IMR-90 (cell line): ENCODE measurements around the gene BST1. TPM values are rescaled to one million over a fixed set of nuclear protein-coding genes. Genes with fewer than 3 reads are reported as not detected.

Experiments
- ATAC-seq: fragments of 200-7000 bp; cut with Tn5 transposase; 2 replicates; pipeline ENCODE4 v1.9.1; 2020; ENCODE audit warnings: low read depth, mild to moderate bottlenecking, moderate library complexity
- BruUV-seq: library from RNA; stranded (reverse); fragments of 400-500 nt; replicated peaks from 2 replicates; lab custom pipeline; 2021; lab: Mats Ljungman, UMichigan
- CTCF ChIA-PET: fragments of 300-600 bp; formaldehyde crosslinking; extraction: SDS; loops from one replicate; lab custom pipeline; 2021; ENCODE audit warnings: antibody characterized with exemption; lab: Yijun Ruan, JAX
- POLR2A ChIA-PET: fragments of 300-600 bp; sonication (Branson Sonifier 250); formaldehyde crosslinking; loops from one replicate; lab custom pipeline; 2022; ENCODE audit warnings: antibody characterized with exemption; ENCODE audit not compliant: unreplicated experiment; lab: Charles Lee
- DNase-seq: peaks from one replicate; pipeline ENCODE4 v3.0.0; 2013
- H2AFZ ChIP-seq: replicated peaks from 2 replicates; pipeline ENCODE3; 2013; ENCODE audit warnings: low read length, mild to moderate bottlenecking; ENCODE audit not compliant: poor library complexity
- H2AK5ac ChIP-seq: 2 replicates; pipeline ENCODE4 v1.6.1; 2013; ENCODE audit warnings: low read depth, low read length, inconsistent platforms
- H2AK9ac ChIP-seq: replicated peaks from 2 replicates; pipeline ENCODE3; 2013; ENCODE audit warnings: mild to moderate bottlenecking, low read depth, low read length, moderate library complexity; ENCODE audit not compliant: poor library complexity
- H2BK120ac ChIP-seq: 2 replicates; pipeline ENCODE4 v1.6.1; 2013; ENCODE audit warnings: low read depth, low read length, inconsistent platforms
- H2BK15ac ChIP-seq: 3 replicates; pipeline ENCODE4 v1.6.1; 2013; ENCODE audit warnings: low read depth, low read length, inconsistent platforms
- H2BK20ac ChIP-seq: 2 replicates; pipeline ENCODE4 v1.6.1; 2013; ENCODE audit warnings: low read depth, mild to moderate bottlenecking, inconsistent platforms, low read length, moderate library complexity
- H2BK5ac ChIP-seq: 2 replicates; pipeline ENCODE4 v1.6.1; 2013; ENCODE audit warnings: mild to moderate bottlenecking, low read depth, low read length, inconsistent platforms; ENCODE audit not compliant: poor library complexity, severe bottlenecking
- H3K14ac ChIP-seq: replicated peaks from 2 replicates; pipeline ENCODE4 v1.6.1; 2013; ENCODE audit warnings: low read depth, low read length, inconsistent platforms
- H3K18ac ChIP-seq: 2 replicates; pipeline ENCODE4 v1.6.1; 2013; ENCODE audit warnings: low read depth, low read length, control low read depth
- H3K23ac ChIP-seq: 2 replicates; pipeline ENCODE4 v1.6.1; 2013; ENCODE audit warnings: low read depth, low read length, inconsistent platforms
- H3K27ac ChIP-seq: 2 replicates; pipeline ENCODE4 v1.5.1; 2013; ENCODE audit warnings: mild to moderate bottlenecking, control low read depth, low read length; ENCODE audit not compliant: insufficient read depth
- H3K27me3 ChIP-seq: 2 replicates; pipeline ENCODE4 v1.6.1; 2013; ENCODE audit warnings: low read length; ENCODE audit not compliant: control insufficient read depth, insufficient read depth
- H3K36me3 ChIP-seq: 2 replicates; pipeline ENCODE4 v1.6.1; 2013; ENCODE audit warnings: low read length, mixed read lengths; ENCODE audit not compliant: control insufficient read depth, insufficient read depth
- H3K4ac ChIP-seq: 2 replicates; pipeline ENCODE4 v1.6.1; 2013; ENCODE audit warnings: low read depth, low read length, inconsistent platforms
- H3K4me1 ChIP-seq: 2 replicates; pipeline ENCODE4 v1.6.1; 2013; ENCODE audit warnings: low read length, mixed read lengths; ENCODE audit not compliant: control insufficient read depth, insufficient read depth
- H3K4me2 ChIP-seq: 2 replicates; pipeline ENCODE4 v1.6.1; 2013; ENCODE audit warnings: low read depth, mild to moderate bottlenecking, control low read depth, low read length, moderate library complexity
- H3K4me3 ChIP-seq: 2 replicates; pipeline ENCODE4 v1.5.1; 2013; ENCODE audit warnings: low read depth, mild to moderate bottlenecking, control low read depth, low read length, moderate library complexity; ENCODE audit not compliant: insufficient read depth
- H3K56ac ChIP-seq: 2 replicates; pipeline ENCODE4 v1.6.1; 2013; ENCODE audit warnings: low read length, inconsistent platforms; ENCODE audit not compliant: insufficient read depth; ENCODE audit errors: extremely low read depth
- H3K79me1 ChIP-seq, 2 experiments: 2 replicates each; pipeline ENCODE4 v1.6.1; 2013; ENCODE audit warnings: low read length in 2 of 2, inconsistent platforms in 1 of 2, low read depth in 1 of 2
- H3K9ac ChIP-seq: 2 replicates; pipeline ENCODE4 v1.6.1; 2013; ENCODE audit warnings: low read depth, low read length, control low read depth
- H3K9me1 ChIP-seq: 2 replicates; pipeline ENCODE4 v1.6.1; 2013; ENCODE audit warnings: low read length, inconsistent platforms; ENCODE audit not compliant: insufficient read depth
- H3K9me3 ChIP-seq: 2 replicates; pipeline ENCODE4 v1.6.1; 2013; ENCODE audit warnings: low read length; ENCODE audit not compliant: control insufficient read depth, insufficient read depth
- H4K20me1 ChIP-seq: 2 replicates; pipeline ENCODE4 v1.6.1; 2013; ENCODE audit warnings: low read length, inconsistent platforms; ENCODE audit not compliant: insufficient read depth
- H4K5ac ChIP-seq: 2 replicates; pipeline ENCODE4 v1.6.1; 2013; ENCODE audit warnings: mild to moderate bottlenecking, low read depth, low read length, control low read depth
- H4K8ac ChIP-seq, 2 experiments: 2 replicates each; pipeline ENCODE4 v1.6.1; 2013; ENCODE audit warnings: low read depth in 2 of 2, low read length in 2 of 2, control low read depth in 1 of 2, inconsistent platforms in 1 of 2
- H4K91ac ChIP-seq: 2 replicates; pipeline ENCODE4 v1.6.1; 2013; ENCODE audit warnings: low read depth, low read length, inconsistent platforms; ENCODE audit not compliant: insufficient read depth
- CEBPB ChIP-seq: IDR thresholded peaks from 2 replicates; pipeline ENCODE4 v1.6.1; 2012; ENCODE audit warnings: low read depth, low read length, improper control_type of control experiment
- FOS ChIP-seq: fragments of 150-350 bp; IDR thresholded peaks from 2 replicates; pipeline ENCODE4 v1.6.1; 2016; ENCODE audit warnings: low read depth, low read length
- MAFK ChIP-seq: IDR thresholded peaks from 2 replicates; pipeline ENCODE4 v1.6.1; 2012; ENCODE audit warnings: low read depth, low read length, improper control_type of control experiment
- MAZ ChIP-seq: IDR thresholded peaks from 2 replicates; pipeline ENCODE4 v1.6.1; 2012; ENCODE audit warnings: low read depth, mild to moderate bottlenecking, low read length, improper control_type of control experiment, moderate library complexity, borderline replicate concordance
- NFE2L2 ChIP-seq: fragments of 150-350 bp; IDR thresholded peaks from 2 replicates; pipeline ENCODE4 v1.6.1; 2016; ENCODE audit warnings: low read depth, mild to moderate bottlenecking, low read length
- POLR2A ChIP-seq: IDR thresholded peaks from 2 replicates; pipeline ENCODE4 v1.6.1; 2012; ENCODE audit warnings: mild to moderate bottlenecking, low read depth, low read length
- RAD21 ChIP-seq: IDR thresholded peaks from 2 replicates; pipeline ENCODE4 v1.6.1; 2012; ENCODE audit warnings: low read length, improper control_type of control experiment
- RCOR1 ChIP-seq: IDR thresholded peaks from 2 replicates; pipeline ENCODE4 v1.6.1; 2012; ENCODE audit warnings: mild to moderate bottlenecking, low read length, improper control_type of control experiment; ENCODE audit not compliant: insufficient replicate concordance
- SMC3 ChIP-seq: fragments of 150-350 bp; IDR thresholded peaks from 2 replicates; pipeline ENCODE4 v1.6.1; 2016; ENCODE audit warnings: low read depth, mild to moderate bottlenecking, antibody characterized with exemption, low read length, moderate library complexity
- WGBS, 2 experiments: methylation state at CpG; one replicate each; pipeline versions ENCODE4 v1.1.5 to v1.1.7; 2013; ENCODE audit warnings: missing lambda C conversion rate in 2 of 2; ENCODE audit not compliant: insufficient read length in 1 of 2; ENCODE audit errors: extremely low coverage in 2 of 2; 5-methylcytosine and 5-hydroxymethylcytosine counted together
- dilution Hi-C: fragments of 300-500 bp; cut with HindIII; formaldehyde crosslinking; loops from one replicate; pipeline ENCODE4 v1.14.3; 2018; ENCODE audit warnings: low sequenced_read_pairs; ENCODE audit not compliant: unreplicated experiment
- in situ Hi-C: fragments of 300-500 bp; cut with MboI; formaldehyde crosslinking; loops from 3 replicates; pipeline ENCODE4 v1.14.3; 2019; ENCODE audit warnings: low sequenced_read_pairs, inconsistent platforms, mixed read lengths
- intact Hi-C: fragments of 100-400 bp; cut with micrococcal nuclease; formaldehyde crosslinking; loops from 2 replicates; pipeline ENCODE4 v1.10.0; 2022
- polyA plus RNA-seq, 3 experiments: library from polyadenylated mRNA; depleted of rRNA; stranded (reverse); fragments of >200 nt; gene quantifications; 2 replicates each; pipeline ENCODE4 v1.2.3, GENCODE V29; 2012; ENCODE audit warnings: low replicate concordance in 1 of 3
- total RNA-seq: library from RNA; depleted of rRNA; stranded (reverse); fragments of >200 nt; gene quantifications from 2 replicates; pipeline ENCODE4 v1.2.3, GENCODE V29; 2012

BST1 gene
- total and polyA plus RNA-seq, 2 of the 4 experiments (the other 2 are of a cell fraction): 6.6 to 11.1 TPM

GRCh38 chr4:15684498-15684897 lies 18.4 kb upstream of the BST1 start:
- ChIA-PET POLR2A (no interaction called here), CTCF (interaction anchor here (0.6 kb wide), 2 partner anchors 18 to 47 kb away, joined by 4 to 10 read pairs; no protein-coding TSS in a partner anchor)
- peaks cover 16 to 41% of the 10 kb centered on the region in 2 experiments for H3K79me1 ChIP-seq
- no peak overlapping the region for H3K18ac ChIP-seq
- in situ Hi-C loops: loop anchor here (25.0 kb wide), 1 partner anchor 672 kb away; the partner anchor contains the start of gene CPEB2
- DNase-seq: no peak
- H3K9me3 ChIP-seq: no peaks in the 10 kb centered on the region
- intact Hi-C loops: no loop called here
- H3K9ac ChIP-seq: no peak overlapping the region
- TF ChIP-seq RCOR1 (no peak), SMC3 (no peak), NFE2L2 (no peak), CEBPB (no peak), MAFK (no peak), FOS (no peak), RAD21 (no peak), MAZ (no peak), POLR2A (no peak)
- H3K4me3 ChIP-seq: no peak overlapping the region
- H3K27ac ChIP-seq: no peak overlapping the region
- H3K23ac ChIP-seq: no peak overlapping the region
- no peak overlapping the region for H3K4me2 ChIP-seq
- no peak overlapping the region for H3K14ac ChIP-seq
- ATAC-seq: no peak
- peak overlapping the region; percentile 17; the same call in 1 of the 2 replicates for H2AK5ac ChIP-seq
- no peak overlapping the region; the same call in 2 of the 3 replicates for H2BK15ac ChIP-seq
- H4K91ac ChIP-seq: no peak overlapping the region
- no CpG with 5 or more reads among the region's 1 CpG for WGBS, 2 experiments
- no peak overlapping the region for H3K4ac ChIP-seq
- H3K9me1 ChIP-seq: peaks cover 2% of the 10 kb centered on the region; the same call in 1 of the 2 replicates
- peaks cover 2% of the 10 kb centered on the region; the same call in 1 of the 2 replicates for H3K4me1 ChIP-seq
- H2BK120ac ChIP-seq: no peak overlapping the region
- no peaks in the 10 kb centered on the region for H3K27me3 ChIP-seq
- H2AK9ac ChIP-seq: no peak overlapping the region
- peak overlapping the region; percentile 34; the same call in 1 of the 2 replicates for H4K5ac ChIP-seq
- no peak overlapping the region for H2BK20ac ChIP-seq
- H4K20me1 ChIP-seq: no peaks in the 10 kb centered on the region
- peak overlapping the region; percentile 15 for H2BK5ac ChIP-seq
- no peak overlapping the region for H2AFZ ChIP-seq
- peaks cover 6% of the 10 kb centered on the region for H3K36me3 ChIP-seq
- dilution Hi-C loops: no loop called here
- H3K56ac ChIP-seq: no peak overlapping the region
- BruUV-seq: no TSS peak
- H4K8ac ChIP-seq: peak overlapping the region in 1 of 2 experiments; percentile 9; a peak in 1 of 4 replicates
